Ectodermal cell (in vitro differentiated cells): Measurements from ENCODE around the gene RNF125.

Experiments used
- H3K27ac ChIP-seq: 2 replicates; pipeline ENCODE4 v1.7.0; 2013; ENCODE audit warnings: mild to moderate bottlenecking, low read depth, low read length; ENCODE audit not compliant: insufficient read depth, poor library complexity, severe bottlenecking
- H3K27me3 ChIP-seq: 2 replicates; pipeline ENCODE4 v1.7.0; 2013; ENCODE audit warnings: mild to moderate bottlenecking, low read length; ENCODE audit not compliant: insufficient read depth, control insufficient read depth, poor library complexity, severe bottlenecking
- H3K36me3 ChIP-seq: one replicate; pipeline ENCODE4 v1.7.0; 2013; ENCODE audit warnings: low read length; ENCODE audit not compliant: control insufficient read depth, insufficient read depth
- H3K4me1 ChIP-seq: one replicate; pipeline ENCODE4 v1.7.0; 2013; ENCODE audit warnings: low read length; ENCODE audit not compliant: control insufficient read depth, insufficient read depth
- H3K4me3 ChIP-seq: 2 replicates; pipeline ENCODE4 v1.7.0; 2013; ENCODE audit warnings: low read depth, low read length, control low read depth; ENCODE audit not compliant: insufficient read depth
- H3K9me3 ChIP-seq: 2 replicates; pipeline ENCODE4 v1.7.0; 2013; ENCODE audit warnings: mild to moderate bottlenecking, low read length, moderate library complexity; ENCODE audit not compliant: control insufficient read depth
- WGBS, 2 experiments: methylation state at CpG; one replicate each; pipeline ENCODE4 v1.1.7; 2013; ENCODE audit warnings: missing lambda C conversion rate in 2 of 2; 5-methylcytosine and 5-hydroxymethylcytosine counted together

RNF125 gene

GRCh38 chr18:32104516-32104915, 85.9 kb downstream of the RNF125 start:
- WGBS, 2 experiments, result 83 to 100% methylated on average over 1 of the region's 2 CpGs
- Histone ChIP-seq H3K36me3 (peaks cover 3% of the 10 kb centered on the region), H3K4me3 (no peak overlapping the region), H3K9me3 (no peaks in the 10 kb centered on the region), H3K27me3 (no peaks in the 10 kb centered on the region), H3K27ac (no peak overlapping the region), H3K4me1 (no peaks in the 10 kb centered on the region)

GRCh38 chr18:32110005-32110404, 91.4 kb downstream of the RNF125 start:
- Histone ChIP-seq H3K27ac (no peak overlapping the region), H3K4me1 (no peaks in the 10 kb centered on the region), H3K36me3 (peaks cover 9% of the 10 kb centered on the region), H3K27me3 (no peaks in the 10 kb centered on the region), H3K9me3 (no peaks in the 10 kb centered on the region), H3K4me3 (no peak overlapping the region)
- 93 to 94% methylated on average over 1 to 3 of the region's 3 CpGs for WGBS, 2 experiments

- Histone ChIP-seq H3K36me3 (peaks cover 13% of the 10 kb centered on the region), H3K4me3 (no peak overlapping the region), H3K27ac (no peak overlapping the region), H3K9me3 (no peaks in the 10 kb centered on the region), H3K4me1 (no peaks in the 10 kb centered on the region), H3K27me3 (no peaks in the 10 kb centered on the region)
- 98% methylated on average over 3 of the region's 3 CpGs for WGBS, 2 experiments
These were observed 93.1 kb downstream of the RNF125 start for GRCh38 chr18:32111706-32112105.

GRCh38 chr18:32112826-32113225, 94.2 kb downstream of the RNF125 start:
- no peaks in the 10 kb centered on the region for H3K4me1 ChIP-seq
- H3K36me3 ChIP-seq, result peaks cover 13% of the 10 kb centered on the region
- no peak overlapping the region for H3K27ac ChIP-seq
- H3K9me3 ChIP-seq, result no peaks in the 10 kb centered on the region
- H3K4me3 ChIP-seq, result no peak overlapping the region
- WGBS, 2 experiments, result 95 to 96% methylated on average over 4 of the region's 4 CpGs
- no peaks in the 10 kb centered on the region for H3K27me3 ChIP-seq

- peaks cover 13% of the 10 kb centered on the region for H3K36me3 ChIP-seq
- H3K27me3 ChIP-seq, result no peaks in the 10 kb centered on the region
- H3K9me3 ChIP-seq, result no peaks in the 10 kb centered on the region
- no peaks in the 10 kb centered on the region for H3K4me1 ChIP-seq
- 93 to 99% methylated on average over 3 to 4 of the region's 4 CpGs for WGBS, 2 experiments
- H3K4me3 ChIP-seq, result no peak overlapping the region
- H3K27ac ChIP-seq, result no peak overlapping the region
These were observed 95.8 kb downstream of the RNF125 start for GRCh38 chr18:32114293-32114942.

- H3K9me3 ChIP-seq, result no peaks in the 10 kb centered on the region
- H3K4me1 ChIP-seq, result no peaks in the 10 kb centered on the region
- H3K27me3 ChIP-seq, result no peaks in the 10 kb centered on the region
- no peak overlapping the region for H3K4me3 ChIP-seq
- 91 to 92% methylated on average over 5 of the region's 5 CpGs for WGBS, 2 experiments
- peaks cover 8% of the 10 kb centered on the region for H3K36me3 ChIP-seq
- H3K27ac ChIP-seq, result no peak overlapping the region
These were observed 103.4 kb downstream of the RNF125 start for GRCh38 chr18:32122039-32122438.
